ENCODE measurements around the gene DRAXIN.

DRAXIN gene

DNA sequence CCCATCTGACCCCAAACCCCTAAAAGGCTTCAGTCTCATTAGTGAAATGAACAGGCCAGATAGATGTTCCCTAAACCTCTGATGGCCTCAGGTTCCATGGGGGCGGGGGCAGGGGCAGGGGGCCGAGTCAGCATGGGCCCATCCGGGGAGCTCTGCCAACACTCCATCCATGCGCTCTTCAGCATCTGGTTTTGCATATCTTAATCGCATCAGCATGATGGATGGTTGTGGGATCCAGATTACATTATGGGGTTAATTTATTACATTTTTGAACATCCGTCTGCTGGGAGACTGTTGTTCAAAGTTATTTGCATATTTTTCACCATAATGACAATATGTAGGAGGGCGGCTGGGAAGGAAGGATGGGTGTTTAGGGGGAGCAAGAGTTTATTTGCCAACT is 7.4 kb upstream of the DRAXIN start:
- DNase-seq = no peak

DNA sequence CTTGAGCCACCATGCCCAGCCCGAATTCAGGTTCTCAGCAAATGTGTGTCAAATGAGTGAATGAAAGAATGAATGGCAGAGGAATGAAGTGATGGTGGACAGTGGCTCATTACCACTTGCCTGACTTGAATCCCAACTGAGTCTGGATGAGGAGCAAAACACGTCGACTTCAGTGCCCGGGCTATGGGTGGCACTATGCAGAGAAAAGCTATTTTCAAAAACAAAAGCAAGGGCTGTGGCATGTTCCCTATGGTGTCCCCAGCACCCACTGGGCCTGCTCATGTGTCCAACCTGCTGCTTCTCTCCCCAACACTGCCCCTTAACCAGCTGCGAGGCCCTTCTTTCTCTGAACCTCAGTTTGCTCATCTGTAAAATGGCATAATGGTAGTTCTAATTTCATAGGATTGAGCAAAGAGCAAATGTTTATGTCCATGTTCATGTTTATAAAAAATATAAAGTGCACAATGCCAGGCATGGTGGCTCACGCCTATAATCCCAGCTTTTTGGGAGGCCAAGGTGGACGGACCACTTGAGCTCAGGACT is 6.2 kb upstream of the DRAXIN start:
- no peak for DNase-seq

DNA sequence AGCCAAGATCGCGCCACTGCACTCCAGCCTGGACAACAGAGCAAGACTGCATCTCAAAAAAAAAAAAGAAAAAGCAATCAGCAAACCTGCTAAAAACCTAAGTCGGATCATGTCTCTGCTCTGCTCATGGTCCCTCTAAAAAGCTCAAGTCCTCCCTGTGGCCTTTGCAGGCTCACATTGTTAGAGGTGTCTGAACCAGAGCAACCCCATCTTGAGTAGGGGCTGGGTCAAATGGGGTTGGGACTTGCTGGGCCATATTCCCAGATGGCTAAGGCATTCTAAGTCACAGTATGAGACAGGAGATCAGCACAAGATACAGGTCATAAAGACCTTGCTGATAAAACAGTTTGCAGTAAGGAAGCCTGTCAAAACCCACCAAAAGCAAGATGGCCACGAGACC is 3.0 kb upstream of the DRAXIN start:
- no peak for DNase-seq

DNA sequence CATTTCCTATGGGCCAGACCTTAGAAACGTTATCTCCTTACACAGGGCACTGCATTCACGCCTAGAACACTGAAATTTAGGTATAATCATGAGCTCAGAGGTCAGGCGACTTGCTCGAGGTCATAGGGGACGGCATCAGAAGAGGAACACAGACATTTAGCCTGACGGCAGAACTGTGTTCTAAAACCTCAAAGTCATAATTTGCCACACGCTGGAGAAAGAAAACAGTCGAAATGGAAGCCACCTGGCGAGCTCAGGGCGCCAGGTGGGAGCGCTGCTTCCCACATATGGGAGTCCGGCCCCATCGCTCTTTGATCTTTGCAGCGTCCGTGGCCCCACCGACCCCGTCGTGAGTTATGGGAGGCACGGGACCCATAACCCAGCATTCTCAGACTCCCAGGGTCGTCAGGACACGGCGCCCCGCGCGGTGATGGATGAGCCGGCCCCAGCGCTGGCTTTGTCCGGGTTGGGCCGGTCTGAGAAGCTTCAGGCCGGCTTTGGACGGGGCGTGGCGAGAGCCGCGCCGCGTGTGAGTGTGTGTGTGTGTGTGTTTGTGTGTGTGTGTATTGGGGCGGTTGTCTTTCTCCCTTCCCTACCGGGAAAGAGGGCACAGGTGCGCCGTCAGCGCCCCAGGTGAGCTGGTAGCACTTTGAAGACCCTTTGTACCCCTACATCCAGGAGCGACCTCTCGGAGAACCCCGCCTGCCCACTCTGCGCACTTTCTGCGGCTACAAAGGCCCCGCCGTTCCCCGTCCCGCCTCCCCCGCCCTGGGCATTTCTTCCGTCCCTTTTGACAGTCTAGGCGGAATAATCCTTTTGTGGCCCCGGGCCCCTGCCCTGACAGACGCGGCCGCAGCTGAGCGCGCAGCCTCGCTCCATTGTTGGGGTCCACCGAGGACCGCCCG is 861 bp upstream of the DRAXIN start:
- DNase-seq = no peak

DNA sequence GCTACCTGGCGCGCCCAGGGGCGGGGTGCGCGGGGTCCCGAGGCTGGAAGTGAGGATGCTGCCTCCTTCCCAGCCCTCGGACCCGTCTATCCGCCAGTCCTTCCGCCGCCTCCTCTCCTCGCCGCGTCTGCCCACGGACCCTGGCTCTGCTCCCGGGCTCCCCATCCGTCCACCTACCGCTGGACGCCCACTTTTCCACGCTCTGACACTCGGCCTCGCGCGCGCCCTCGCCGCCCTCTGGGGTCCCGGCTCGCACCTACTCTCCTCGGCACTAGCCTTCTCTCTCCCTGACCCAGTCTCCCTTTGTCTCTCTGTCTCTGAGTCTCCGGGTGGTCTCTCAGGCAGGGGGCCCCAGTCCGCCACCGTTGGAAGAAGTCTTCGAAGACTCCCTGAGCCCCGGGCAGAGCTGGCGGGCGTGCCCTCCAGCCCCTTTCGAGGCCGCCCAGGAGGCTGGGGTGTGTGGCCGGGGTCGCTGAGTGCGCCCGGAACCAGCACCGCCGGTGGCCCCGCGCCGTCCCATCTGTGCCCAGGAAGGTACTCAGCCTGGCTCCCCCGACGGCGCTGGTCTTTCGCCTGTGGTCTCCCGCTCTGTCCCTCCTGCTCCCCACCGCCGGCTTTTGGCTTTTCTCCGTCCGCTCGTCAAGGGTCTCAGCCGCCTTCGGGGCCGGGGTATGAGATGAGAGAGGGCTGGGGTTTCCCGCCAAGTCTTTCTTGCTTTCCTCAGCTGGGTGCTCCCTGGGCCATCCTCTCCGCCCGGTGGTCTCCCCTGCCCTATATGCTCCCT is 610 bp downstream of the DRAXIN start:
- DNase-seq = peak in 1 of 58 donors; percentile 55

DNA sequence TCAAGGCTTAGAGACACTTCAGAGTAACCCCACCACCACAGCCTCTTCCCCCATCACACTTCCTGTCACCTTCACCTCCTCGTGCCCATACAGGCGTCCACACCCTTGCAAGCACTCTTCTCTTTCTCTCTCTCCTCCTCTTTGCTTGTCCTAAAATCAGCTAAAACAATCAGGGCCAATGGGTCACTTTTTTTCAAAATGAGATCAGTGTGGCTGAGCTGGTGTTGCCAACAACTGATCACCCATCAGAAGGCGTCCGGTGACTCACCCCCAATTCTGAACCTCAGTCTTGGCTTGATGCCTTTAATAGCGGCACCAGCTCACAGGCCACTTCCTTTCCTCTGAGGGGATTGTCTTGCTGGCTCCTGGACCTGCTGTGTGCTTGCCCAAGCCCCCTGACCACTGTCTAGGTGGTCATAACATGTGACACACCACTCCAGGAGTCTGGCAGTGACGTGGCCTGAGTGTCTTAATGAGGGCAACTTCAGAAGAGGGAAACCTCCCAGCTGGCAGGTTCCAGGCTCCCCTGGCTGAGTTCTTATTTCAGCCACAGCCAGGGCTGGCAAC is 1.6 kb downstream of the DRAXIN start:
- peak in 18 of 58 donors; percentile 4 to 50 (median 18) for DNase-seq

DNA sequence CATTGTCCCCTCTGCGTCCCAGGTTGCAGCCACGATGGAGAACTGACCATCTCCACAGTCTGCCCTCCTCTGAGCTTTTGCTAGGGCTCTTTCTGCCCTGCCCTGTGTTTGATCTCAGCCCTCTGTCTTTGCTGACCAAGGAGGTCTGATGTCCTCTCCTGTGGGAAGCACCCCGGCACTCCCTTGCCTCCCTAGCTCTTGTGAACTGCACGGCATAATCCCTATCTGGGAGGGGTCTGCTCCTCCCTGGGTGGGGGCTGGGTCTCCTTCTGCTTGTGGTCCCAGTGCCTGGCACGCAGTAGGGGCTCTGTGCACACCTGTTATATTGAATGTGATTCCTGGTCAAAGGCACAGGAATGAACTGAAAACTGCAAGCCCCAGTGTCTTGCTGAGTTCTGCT is 2.4 kb downstream of the DRAXIN start:
- no peak for DNase-seq

DNA sequence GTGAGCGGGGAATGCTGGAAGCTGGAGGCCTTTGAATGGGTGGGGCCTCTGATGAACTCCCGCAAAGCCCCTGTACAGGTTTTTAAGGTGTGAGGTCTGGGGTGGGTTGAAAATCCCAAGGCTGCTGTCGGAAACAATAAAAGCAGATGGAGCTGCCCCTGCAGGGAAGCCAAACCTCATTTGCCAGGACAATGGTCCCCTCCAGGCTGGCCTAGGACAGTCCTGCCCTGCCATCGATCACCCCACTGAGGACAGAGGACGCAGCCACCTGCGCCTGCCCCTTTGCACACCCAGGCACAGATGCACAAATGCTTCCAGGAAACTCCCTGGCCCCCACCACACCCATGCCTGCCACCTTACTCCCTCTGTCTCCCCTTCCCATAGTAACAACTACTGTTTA is 4.4 kb downstream of the DRAXIN start:
- DNase-seq = no peak

DNA sequence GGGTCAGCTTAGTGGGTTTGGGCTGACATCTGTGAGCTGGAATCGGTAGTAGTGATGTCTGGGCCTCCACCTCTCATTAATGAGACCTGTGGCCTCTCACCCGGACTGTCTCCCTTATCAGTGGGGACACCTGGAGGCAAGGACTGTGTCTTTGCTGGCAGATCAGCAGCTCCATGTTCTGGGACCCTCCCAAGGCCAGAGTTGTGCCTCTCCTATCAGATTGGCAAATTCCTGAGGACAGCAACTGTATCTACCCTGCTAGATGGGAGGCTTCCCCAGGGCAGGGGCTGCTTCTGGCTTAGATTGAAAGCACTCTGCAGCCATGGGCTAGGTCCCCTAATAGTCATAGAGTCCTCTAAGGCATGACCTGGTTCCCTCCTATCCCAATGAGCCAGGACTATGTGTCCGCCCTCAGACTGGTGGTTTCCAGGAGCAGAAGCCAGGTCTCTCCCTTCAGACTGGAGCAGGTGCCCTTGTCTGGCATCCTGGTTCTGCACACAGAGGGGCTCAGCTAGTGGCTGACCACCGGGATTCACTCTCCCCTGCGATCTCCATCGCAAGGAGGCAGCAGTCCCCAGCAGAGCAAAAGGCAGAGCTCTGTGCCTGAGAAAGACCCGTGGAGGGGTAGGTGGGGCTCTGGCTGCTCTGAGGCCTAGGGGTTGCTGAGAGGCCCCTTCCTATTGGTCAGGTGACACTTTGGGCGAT is 5.8 kb downstream of the DRAXIN start:
- DNase-seq = no peak

DNA sequence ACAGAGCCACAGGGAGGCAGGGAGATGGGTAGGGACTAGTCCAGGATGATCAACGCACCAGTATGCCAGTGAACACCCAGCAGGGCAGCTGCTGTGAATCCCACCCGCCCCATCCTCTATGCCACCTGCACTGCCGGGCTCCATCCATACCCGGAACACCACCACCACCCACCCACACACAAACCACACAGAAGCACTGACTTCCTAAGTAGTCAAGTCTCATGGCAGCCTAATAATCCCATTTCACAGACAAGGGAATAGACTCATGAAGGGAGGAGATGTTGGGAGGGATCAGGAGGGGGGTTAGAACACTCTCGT is 6.3 kb downstream of the DRAXIN start:
- no peak for DNase-seq

DNA sequence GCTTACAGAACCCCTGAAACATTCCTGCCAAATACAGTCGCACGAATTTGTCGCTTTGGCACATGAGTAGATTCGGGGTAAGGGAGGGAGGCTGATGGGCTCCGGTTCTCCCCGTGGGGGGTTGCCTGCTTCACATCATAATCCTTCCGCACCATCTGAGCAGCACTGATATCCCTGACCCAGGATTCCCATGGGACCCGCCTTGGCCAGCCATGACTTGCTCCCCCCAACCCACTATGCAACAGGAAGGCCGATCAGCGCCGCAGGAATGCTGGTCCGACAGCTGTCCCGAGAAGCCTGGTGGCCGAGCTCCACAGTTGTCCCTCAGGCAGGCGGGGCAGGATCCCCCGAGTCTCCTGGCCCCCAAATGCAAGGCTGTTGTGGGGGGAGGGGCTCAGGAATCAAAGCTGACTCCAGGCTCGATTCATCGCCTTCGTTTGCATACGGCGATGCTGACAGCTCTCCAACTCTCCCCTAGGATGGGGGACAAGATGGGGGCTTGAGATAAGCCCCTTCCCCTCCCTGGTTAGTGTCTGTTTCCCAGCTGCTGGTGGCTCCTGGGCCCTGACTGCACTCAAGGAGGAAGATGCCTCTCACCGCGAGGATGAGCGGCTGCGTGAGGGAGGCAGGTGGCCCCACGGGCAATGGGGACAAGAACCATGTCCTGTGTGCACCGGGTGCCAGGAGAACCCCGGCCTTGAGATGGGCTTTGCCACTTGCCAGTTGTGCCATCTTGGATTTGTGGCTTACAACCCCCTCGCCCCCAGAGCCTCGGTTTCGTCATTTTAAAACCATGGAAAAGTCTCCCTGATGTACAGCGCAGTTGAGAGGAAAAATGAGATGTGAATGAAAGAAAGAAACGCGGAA is 9.3 kb downstream of the DRAXIN start:
- DNase-seq = peak in 4 of 58 donors; percentile 14 to 57 (median 36)

DNA sequence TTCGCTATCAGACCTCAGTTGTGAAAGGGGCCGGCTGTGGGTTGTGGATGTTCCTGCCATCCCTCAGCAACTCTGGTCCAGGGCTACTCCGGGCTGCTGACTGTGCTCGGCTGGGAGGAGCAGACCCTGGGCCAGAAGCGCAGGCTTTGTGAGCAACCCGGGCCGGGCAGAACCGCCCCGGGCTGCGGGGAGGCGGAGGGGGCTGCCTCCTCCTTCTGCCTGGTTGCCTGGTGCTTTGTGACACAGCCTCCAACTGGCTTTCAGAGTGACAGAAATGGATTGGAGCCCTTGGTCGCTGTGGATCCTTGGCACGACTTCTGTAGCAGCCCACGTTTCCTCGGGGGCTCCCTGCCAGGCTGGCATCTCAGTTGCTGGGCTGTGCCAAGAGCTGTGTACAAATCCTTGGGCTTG is 10.0 kb downstream of the DRAXIN start:
- DNase-seq = peak; percentile 24 to 94 (median 81)

DNA sequence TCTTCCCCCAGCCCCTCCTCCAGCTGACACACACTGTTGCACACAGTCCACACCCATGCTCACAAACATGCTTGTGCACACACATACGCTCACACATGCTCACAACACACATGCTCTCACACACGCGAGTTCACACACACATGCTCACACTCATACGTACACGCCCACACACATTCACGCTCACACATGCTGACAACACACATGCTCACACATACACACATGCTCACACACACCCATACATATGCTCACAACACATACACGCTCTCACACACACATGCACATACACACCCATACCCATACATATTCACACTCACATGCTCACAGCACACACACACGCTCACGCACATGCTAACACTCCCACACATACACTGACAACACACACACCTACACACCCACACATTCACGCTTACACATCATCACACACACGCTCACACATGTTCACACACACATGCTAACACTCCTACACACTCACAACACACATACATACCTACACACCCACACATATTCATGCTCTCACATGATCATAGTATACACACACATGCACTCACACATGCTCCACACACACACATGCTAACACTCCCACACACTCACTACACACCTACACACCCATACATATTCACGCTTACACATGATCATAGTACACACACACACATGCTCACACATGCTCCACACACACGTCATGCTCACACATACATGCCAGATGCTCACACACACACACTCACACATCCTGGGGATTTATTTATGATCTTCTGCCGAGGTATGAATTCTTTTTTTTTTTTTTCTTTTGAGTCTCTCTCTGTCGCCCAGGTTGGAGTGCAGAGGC is 10.7 kb downstream of the DRAXIN start:
- no peak for DNase-seq

DNA sequence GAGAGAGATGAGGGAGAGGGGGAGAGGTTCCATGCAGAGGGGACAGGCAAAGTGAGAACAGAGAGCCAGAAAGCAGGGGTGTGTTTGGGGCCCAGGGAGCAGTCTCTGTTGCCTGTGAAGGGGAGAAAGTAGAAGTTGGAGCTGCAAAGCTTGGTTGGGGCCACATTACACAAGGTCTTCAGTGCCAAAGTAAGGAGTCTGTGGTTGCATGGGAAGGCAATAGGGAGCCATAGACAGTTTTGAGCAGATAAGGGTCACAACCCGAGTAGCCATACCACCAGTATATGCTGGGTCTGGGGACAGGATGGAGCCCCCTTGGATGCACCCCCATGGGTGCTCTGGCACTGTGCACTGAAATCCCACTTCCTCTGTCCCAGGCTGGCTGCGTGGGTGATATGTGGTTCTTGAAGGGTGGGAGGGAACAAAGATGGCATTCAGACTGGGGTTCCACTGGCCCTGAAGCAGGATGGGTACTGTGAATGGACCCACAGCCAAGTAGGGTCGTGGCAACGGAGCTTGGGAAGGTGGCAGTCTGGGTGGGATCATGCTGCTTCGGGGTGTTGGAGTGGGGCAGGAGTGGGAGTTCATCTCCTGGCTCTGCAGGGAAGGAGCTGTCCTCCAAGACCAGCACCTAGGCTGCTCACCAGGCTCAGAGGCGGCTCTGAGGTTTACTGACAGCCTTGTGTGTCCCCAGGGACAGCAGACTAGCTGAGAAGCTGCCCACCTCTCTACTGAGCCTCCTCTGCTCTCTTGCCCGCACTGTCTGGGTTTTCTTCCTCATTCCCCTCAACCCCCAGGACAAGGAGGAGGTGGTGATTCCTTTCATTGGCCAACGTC is 12.1 kb downstream of the DRAXIN start:
- no peak for DNase-seq

DNA sequence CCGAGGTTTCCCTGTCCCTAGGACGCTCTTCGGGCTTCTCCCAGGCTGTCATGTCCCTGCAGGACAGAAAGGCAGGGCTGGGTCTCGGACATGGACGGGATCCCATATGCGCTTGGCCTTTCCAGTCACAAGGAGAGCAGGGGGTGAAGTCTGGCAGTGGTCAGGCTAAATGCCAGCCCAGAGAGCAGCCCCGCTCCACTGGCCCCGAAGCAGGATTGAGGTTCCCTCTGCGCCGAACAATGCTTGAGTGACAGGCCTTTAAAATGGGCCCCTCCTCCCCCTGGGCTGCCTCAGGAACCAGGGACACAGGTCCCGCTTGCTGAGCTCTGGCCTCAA is 12.7 kb downstream of the DRAXIN start:
- peak in 2 of 58 donors; percentile 6 to 7 for DNase-seq

DNA sequence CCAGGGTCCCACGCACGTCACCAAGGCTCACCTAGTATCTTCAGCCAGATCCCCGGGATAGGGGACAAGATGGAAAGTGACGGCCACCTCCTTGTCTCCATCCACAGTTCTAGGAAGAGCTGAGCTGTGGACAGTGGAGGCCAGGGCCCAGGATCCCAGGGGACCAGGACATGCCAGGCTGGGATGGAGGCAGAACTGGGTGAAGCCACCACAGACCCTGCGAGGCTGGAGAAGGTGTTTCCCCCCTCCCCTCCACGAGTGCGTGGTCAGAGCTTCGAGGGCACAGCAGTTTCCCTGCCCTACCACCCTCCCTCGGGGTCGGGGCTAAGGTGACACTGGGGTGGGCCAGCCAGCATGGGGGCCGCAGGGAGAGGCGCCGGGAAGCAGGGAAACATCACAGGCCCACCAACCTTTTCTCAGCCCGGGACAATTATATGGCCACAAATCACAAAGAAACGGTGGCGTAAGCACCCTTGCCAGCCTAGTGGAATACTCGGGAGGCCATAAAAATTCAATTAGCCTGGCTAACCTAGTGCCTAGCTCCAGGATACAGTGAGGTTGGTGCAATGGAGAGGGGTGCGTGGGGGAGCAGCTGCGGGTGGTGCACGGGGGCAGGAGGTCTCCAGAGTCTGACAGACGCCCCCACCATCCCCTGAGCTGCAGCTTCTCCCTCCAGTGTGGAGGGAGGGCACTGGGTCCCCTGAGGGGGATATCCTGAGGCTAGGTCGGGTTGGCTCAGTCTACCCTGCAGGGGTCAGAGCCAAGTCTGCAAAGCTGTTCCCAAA is 13.4 kb downstream of the DRAXIN start:
- DNase-seq = no peak

DNA sequence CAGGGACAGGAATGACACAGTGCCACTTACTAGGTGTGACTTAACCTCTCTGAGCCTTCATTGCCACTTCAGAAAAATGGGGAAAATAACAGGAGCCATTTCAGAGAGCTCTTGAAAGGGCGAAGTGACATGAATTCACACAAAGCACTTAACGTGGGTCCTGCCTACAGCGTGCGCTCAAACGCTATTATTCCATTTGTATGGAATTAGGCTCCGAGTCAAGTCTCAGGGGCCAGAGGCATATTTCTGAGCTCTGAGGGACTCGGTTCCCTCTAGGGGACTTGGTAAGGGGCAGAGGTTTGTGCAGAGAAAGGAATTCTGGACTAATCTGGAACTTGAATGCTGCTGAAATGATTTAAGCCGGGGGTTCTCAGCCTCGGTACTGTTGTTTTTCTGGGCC is 14.1 kb downstream of the DRAXIN start:
- DNase-seq = no peak

DNA sequence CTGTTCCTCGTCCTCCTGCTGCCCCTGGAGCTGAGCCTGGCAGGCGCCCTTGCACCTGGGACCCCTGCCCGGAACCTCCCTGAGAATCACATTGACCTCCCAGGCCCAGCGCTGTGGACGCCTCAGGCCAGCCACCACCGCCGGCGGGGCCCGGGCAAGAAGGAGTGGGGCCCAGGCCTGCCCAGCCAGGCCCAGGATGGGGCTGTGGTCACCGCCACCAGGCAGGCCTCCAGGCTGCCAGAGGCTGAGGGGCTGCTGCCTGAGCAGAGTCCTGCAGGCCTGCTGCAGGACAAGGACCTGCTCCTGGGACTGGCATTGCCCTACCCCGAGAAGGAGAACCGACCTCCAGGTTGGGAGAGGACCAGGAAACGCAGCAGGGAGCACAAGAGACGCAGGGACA is 14.8 kb downstream of the DRAXIN start:
- no peak for DNase-seq
